Testis (tissue), 2 donors: Measurements from ENCODE around the gene ZNF827.

Source experiments
- CTCF ChIP-seq, 3 experiments: fragments of 450-650 bp in 2 of 3; fragments of 200-600 bp in 1 of 3; sonication (generic) in 1 of 3; IDR thresholded peaks; one replicate each; pipeline ENCODE4 v1.5.1; 2016 to 2019; ENCODE audit warnings: antibody characterized with exemption in 3 of 3, mild to moderate bottlenecking in 2 of 3, moderate library complexity in 1 of 3
- POLR2A ChIP-seq: fragments of 450-650 bp; IDR thresholded peaks from one replicate; pipeline ENCODE4 v1.6.1; 2017; ENCODE audit warnings: antibody characterized with exemption, mild to moderate bottlenecking, moderate library complexity

- TF ChIP-seq CTCF (IDR thresholded peaks at IDR 0.05): no peak
- TF ChIP-seq POLR2A: no peak
These were observed 29.3 kb downstream of the ZNF827 start for GRCh38 chr4:145909281-145909715.
